CD14-positive monocyte (primary cell): ENCODE results near the gene SCYGR3. TPM values are rescaled to one million over a fixed set of nuclear protein-coding genes. Genes with fewer than 3 reads are reported as not detected.

Experiments
- DNase-seq, 3 donors: peaks; one replicate each; pipeline ENCODE4 v3.0.0-alpha.2; 2011 to 2022
- H2AFZ ChIP-seq: 2 replicates; pipeline ENCODE4 v1.6.0; 2012; ENCODE audit warnings: mild to moderate bottlenecking, low read depth, low read length, inconsistent platforms; ENCODE audit not compliant: insufficient read depth, poor library complexity, severe bottlenecking
- H3K27ac ChIP-seq, 2 donors: 1 replicate in 1 of 2; 2 replicates in 1 of 2; pipeline ENCODE4 v1.5.1; 2012 to 2013; ENCODE audit warnings: low read length in 2 of 2, control low read depth in 1 of 2, inconsistent platforms in 1 of 2, low read depth in 1 of 2, mild to moderate bottlenecking in 1 of 2
- H3K27me3 ChIP-seq, 2 donors: one replicate each; pipeline versions ENCODE4 v1.6.0 to v1.6.1; 2011 to 2013; ENCODE audit warnings: low read length in 2 of 2; ENCODE audit not compliant: control insufficient read depth in 2 of 2, insufficient read depth in 2 of 2
- H3K36me3 ChIP-seq, 2 donors: replicated peaks in 1 of 2; 1 replicate in 1 of 2; 2 replicates in 1 of 2; pipeline versions ENCODE4 v1.5.1 to v1.6.1; 2012 to 2013; ENCODE audit warnings: low read length in 2 of 2, control low read depth in 1 of 2, inconsistent platforms in 1 of 2, mild to moderate bottlenecking in 1 of 2; ENCODE audit not compliant: insufficient read depth in 2 of 2, control insufficient read depth in 1 of 2
- H3K4me1 ChIP-seq, 2 donors: 1 replicate in 1 of 2; 2 replicates in 1 of 2; pipeline versions ENCODE4 v1.5.1 to v1.6.1; 2012 to 2013; ENCODE audit warnings: low read length in 2 of 2, control low read depth in 1 of 2, inconsistent platforms in 1 of 2, mild to moderate bottlenecking in 1 of 2, moderate library complexity in 1 of 2; ENCODE audit not compliant: insufficient read depth in 2 of 2, control insufficient read depth in 1 of 2
- H3K4me2 ChIP-seq: replicated peaks from 2 replicates; pipeline ENCODE3; 2012; ENCODE audit warnings: low read length, moderate library complexity, mild to moderate bottlenecking; ENCODE audit not compliant: poor library complexity, severe bottlenecking; ENCODE audit errors: extremely low read depth
- H3K4me3 ChIP-seq, 3 experiments: fragments of 200-600 bp in 1 of 3; sonication (generic) in 1 of 3; replicated peaks in 1 of 3; 1 replicate in 2 of 3; 2 replicates in 1 of 3; pipeline ENCODE4 v1.5.1; 2011 to 2013; ENCODE audit warnings: low read length in 3 of 3, mild to moderate bottlenecking in 3 of 3, control low read depth in 2 of 3, low read depth in 2 of 3, inconsistent platforms in 1 of 3, moderate library complexity in 1 of 3
- H3K79me2 ChIP-seq: 2 replicates; pipeline ENCODE4 v1.6.0; 2012; ENCODE audit warnings: mild to moderate bottlenecking, control low read depth, inconsistent platforms, low read length, moderate library complexity; ENCODE audit not compliant: insufficient read depth
- H3K9ac ChIP-seq: 2 replicates; pipeline ENCODE4 v1.6.0; 2017; ENCODE audit warnings: low read length, mild to moderate bottlenecking; ENCODE audit not compliant: insufficient read depth, poor library complexity, severe bottlenecking
- H3K9me3 ChIP-seq, 2 donors: replicated peaks in 1 of 2; 1 replicate in 1 of 2; 2 replicates in 1 of 2; pipeline versions ENCODE4 v1.5.1 to v1.6.1; 2012 to 2013; ENCODE audit warnings: low read length in 2 of 2, control low read depth in 1 of 2; ENCODE audit not compliant: control insufficient read depth in 1 of 2, insufficient read depth in 1 of 2
- H4K20me1 ChIP-seq: 2 replicates; pipeline ENCODE4 v1.6.0; 2012; ENCODE audit warnings: mild to moderate bottlenecking, low read length, control low read depth, moderate library complexity; ENCODE audit not compliant: insufficient read depth
- H3K27ac Mint-ChIP-seq, 7 donors: one replicate each; pipeline ENCODE4 v1.8.0; 2020; ENCODE audit warnings: mild to moderate bottlenecking in 7 of 7, mixed read lengths in 7 of 7, moderate library complexity in 6 of 7, inconsistent platforms in 2 of 7
- H3K27me3 Mint-ChIP-seq, 3 donors: one replicate each; pipeline ENCODE4 v1.8.0; 2021 to 2022; ENCODE audit warnings: low read depth in 3 of 3, mild to moderate bottlenecking in 3 of 3, mixed read lengths in 3 of 3, moderate library complexity in 3 of 3, inconsistent platforms in 1 of 3
- H3K36me3 Mint-ChIP-seq, 2 donors: one replicate each; pipeline ENCODE4 v1.8.0; 2020; ENCODE audit warnings: mixed read lengths in 2 of 2, inconsistent platforms in 1 of 2, mild to moderate bottlenecking in 1 of 2
- H3K4me1 Mint-ChIP-seq: one replicate; pipeline ENCODE4 v1.8.0; 2020; ENCODE audit warnings: mild to moderate bottlenecking, mixed read lengths
- H3K4me3 Mint-ChIP-seq, 2 donors: one replicate each; pipeline ENCODE4 v1.8.0; 2020; ENCODE audit warnings: mild to moderate bottlenecking in 2 of 2, mixed read lengths in 2 of 2, moderate library complexity in 1 of 2
- H3K9me3 Mint-ChIP-seq, 7 donors: one replicate each; pipeline ENCODE4 v1.8.0; 2020 to 2022; ENCODE audit warnings: mixed read lengths in 7 of 7, mild to moderate bottlenecking in 6 of 7, moderate library complexity in 6 of 7, inconsistent platforms in 2 of 7
- CTCF ChIP-seq: fragments of 200-600 bp; IDR thresholded peaks from one replicate; pipeline ENCODE4 v1.8.0; 2022; ENCODE audit warnings: antibody characterized with exemption, mild to moderate bottlenecking
- WGBS: methylation state at CpG from one replicate; pipeline ENCODE4 v1.1.5; 2013; ENCODE audit warnings: missing lambda C conversion rate; ENCODE audit not compliant: insufficient coverage; 5-methylcytosine and 5-hydroxymethylcytosine counted together
- intact Hi-C, 2 donors: fragments of 100-400 bp; cut with micrococcal nuclease; formaldehyde crosslinking; loops; one replicate each; pipeline versions ENCODE4 v1.15.0 to v1.15.1; 2023
- polyA plus RNA-seq, 3 donors: library from polyadenylated mRNA; depleted of rRNA in 1 of 3; unstranded in 2 of 3; stranded (reverse) in 1 of 3; fragments of 300-500 nt in 2 of 3; fragments of >200 nt in 1 of 3; fragmentation: Illumina TruSeq in 2 of 3; gene quantifications; 1 replicate in 2 of 3; 2 replicates in 1 of 3; pipeline ENCODE4 v1.2.3, GENCODE V29; 2012 to 2021

The SCYGR3 gene
- polyA plus RNA-seq, 3 donors = not detected

- peaks cover 0 to 7% (median 2%) of the 10 kb centered on the region in 3 donors for H3K27me3 Mint-ChIP-seq
- intact Hi-C loops = no loop called here
- Histone ChIP-seq H3K79me2 (no peaks in the 10 kb centered on the region), H3K9ac (no peak overlapping the region), H3K27me3 (no peaks in the 10 kb centered on the region), H2AFZ (no peak overlapping the region), H3K4me1 (no peaks in the 10 kb centered on the region), H3K36me3 (no peaks in the 10 kb centered on the region), H3K4me3 (no peak overlapping the region), H3K9me3 (peaks cover 12 to 13% of the 10 kb centered on the region in 2 donors), H3K4me2 (no peak overlapping the region), H4K20me1 (no peaks in the 10 kb centered on the region), H3K27ac (no peak overlapping the region)
- no peak for TF ChIP-seq CTCF
- peaks cover 8 to 15% (median 14%) of the 10 kb centered on the region in 7 donors for H3K9me3 Mint-ChIP-seq
- no peak overlapping the region for H3K27ac Mint-ChIP-seq
- no peaks in the 10 kb centered on the region for H3K36me3 Mint-ChIP-seq
- DNase-seq = no peak
- no peak overlapping the region for H3K4me3 Mint-ChIP-seq
- WGBS = 80% methylated on average over 1 of the region's 2 CpGs
- no peaks in the 10 kb centered on the region for H3K4me1 Mint-ChIP-seq
Measured at GRCh38 chr2:227578642-227579041, 36.0 kb downstream of the SCYGR3 start.

- Mint-ChIP-seq H3K4me1 (no peaks in the 10 kb centered on the region), H3K4me3 (no peak overlapping the region), H3K27me3 (peaks cover 0 to 6% (median 2%) of the 10 kb centered on the region in 3 donors), H3K9me3 (peaks cover 5 to 8% (median 7%) of the 10 kb centered on the region in 7 donors), H3K27ac (no peak overlapping the region), H3K36me3 (no peaks in the 10 kb centered on the region)
- intact Hi-C loops = no loop called here
- H3K9me3 ChIP-seq = peaks cover 6% of the 10 kb centered on the region in 2 donors
- H3K36me3 ChIP-seq = no peaks in the 10 kb centered on the region
- H3K27ac ChIP-seq = no peak overlapping the region
- no peaks in the 10 kb centered on the region for H3K79me2 ChIP-seq
- TF ChIP-seq CTCF = no peak
- H3K4me2 ChIP-seq = no peak overlapping the region
- no peak overlapping the region for H3K4me3 ChIP-seq
- no peak overlapping the region for H2AFZ ChIP-seq
- no peaks in the 10 kb centered on the region for H3K4me1 ChIP-seq
- no peaks in the 10 kb centered on the region for H4K20me1 ChIP-seq
- H3K27me3 ChIP-seq = no peaks in the 10 kb centered on the region
- no CpG with 5 or more reads among the region's 2 CpGs for WGBS
- no peak for DNase-seq
- H3K9ac ChIP-seq = no peak overlapping the region
Measured at GRCh38 chr2:227577555-227577954, 37.1 kb downstream of the SCYGR3 start.
